Activated B cell treated with CpG ODN at 0.5 μM for 24 hours (primary cell): ENCODE measurements around the gene EIPR1. TPM values are rescaled to one million over a fixed set of nuclear protein-coding genes. Genes with fewer than 3 reads are reported as not detected.

Source experiments
- ATAC-seq: fragments of 200-7000 bp; cut with Tn5 transposase; one replicate; pipeline ENCODE4 v1.10.0; 2021; ENCODE audit warnings: low read depth, mild to moderate bottlenecking, moderate library complexity
- CTCF ChIA-PET: fragments of 350-600 bp; sonication (Branson Sonifier 250); formaldehyde crosslinking; loops from one replicate; lab custom pipeline; 2021; ENCODE audit warnings: antibody characterized with exemption; lab: Charles Lee
- POLR2A ChIA-PET: fragments of 350-600 bp; sonication (Branson Sonifier 250); formaldehyde crosslinking; loops from one replicate; lab custom pipeline; 2021; ENCODE audit warnings: antibody characterized with exemption; lab: Charles Lee
- DNase-seq: peaks from one replicate; pipeline ENCODE4 v3.0.0; 2022
- H3K27ac Mint-ChIP-seq: one replicate; pipeline ENCODE4 v1.8.0; 2020; ENCODE audit warnings: mixed read lengths
- H3K27me3 Mint-ChIP-seq: one replicate; pipeline ENCODE4 v1.8.0; 2021; ENCODE audit warnings: mixed read lengths
- H3K36me3 Mint-ChIP-seq: one replicate; pipeline ENCODE4 v1.8.0; 2021; ENCODE audit warnings: low read depth, mixed read lengths
- H3K4me1 Mint-ChIP-seq: one replicate; pipeline ENCODE4 v1.8.0; 2021; ENCODE audit warnings: mixed read lengths
- H3K4me3 Mint-ChIP-seq: one replicate; pipeline ENCODE4 v1.8.0; 2020; ENCODE audit warnings: mild to moderate bottlenecking, mixed read lengths
- H3K9me3 Mint-ChIP-seq: one replicate; pipeline ENCODE4 v1.8.0; 2020; ENCODE audit warnings: mixed read lengths
- intact Hi-C: fragments of 100-400 bp; cut with micrococcal nuclease; formaldehyde crosslinking; loops from one replicate; pipeline ENCODE4 v1.15.1; 2024
- total RNA-seq: library from RNA; stranded (reverse); gene quantifications from 2 replicates; pipeline ENCODE4 v1.2.3, GENCODE V29; 2022
- TF ChIP-seq, protein P1 (sequence below): fragments of 200-600 bp; IDR thresholded peaks from one replicate; pipeline ENCODE4 v1.8.0; 2022; ENCODE audit warnings: antibody characterized with exemption, mild to moderate bottlenecking

EIPR1 gene
- total RNA-seq, 1 donor from 2014 or later: 36.3 TPM

DNA sequence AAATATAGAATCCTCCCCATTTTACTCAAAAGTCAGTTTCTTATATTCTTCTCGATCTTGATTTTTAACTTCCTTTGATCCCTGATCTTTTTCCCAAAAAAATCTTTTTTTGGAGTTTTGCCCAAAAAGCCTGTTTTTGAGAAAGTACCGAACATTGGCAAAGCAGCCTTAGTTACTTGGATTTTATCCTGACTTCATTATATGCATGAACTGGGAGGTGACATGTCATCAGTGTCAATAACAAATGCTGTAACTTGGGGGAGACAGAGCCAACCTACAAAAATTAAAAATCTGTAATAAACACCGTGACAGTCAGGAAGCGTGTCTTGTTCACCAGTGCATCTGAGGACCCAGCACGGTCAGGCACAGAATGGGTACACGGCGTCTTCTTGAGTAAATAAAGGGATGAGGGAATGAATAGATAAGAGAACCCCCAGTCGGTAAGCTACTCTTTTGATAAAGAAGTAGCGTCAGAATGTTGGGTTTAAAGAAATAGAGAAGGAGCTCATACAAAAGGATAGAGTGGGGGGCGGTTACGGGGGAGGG, 26.8 kb upstream of the EIPR1 start:
- no peak overlapping the region for H3K4me3 Mint-ChIP-seq
- DNase-seq: no peak
- TF ChIP-seq, protein P1, sequence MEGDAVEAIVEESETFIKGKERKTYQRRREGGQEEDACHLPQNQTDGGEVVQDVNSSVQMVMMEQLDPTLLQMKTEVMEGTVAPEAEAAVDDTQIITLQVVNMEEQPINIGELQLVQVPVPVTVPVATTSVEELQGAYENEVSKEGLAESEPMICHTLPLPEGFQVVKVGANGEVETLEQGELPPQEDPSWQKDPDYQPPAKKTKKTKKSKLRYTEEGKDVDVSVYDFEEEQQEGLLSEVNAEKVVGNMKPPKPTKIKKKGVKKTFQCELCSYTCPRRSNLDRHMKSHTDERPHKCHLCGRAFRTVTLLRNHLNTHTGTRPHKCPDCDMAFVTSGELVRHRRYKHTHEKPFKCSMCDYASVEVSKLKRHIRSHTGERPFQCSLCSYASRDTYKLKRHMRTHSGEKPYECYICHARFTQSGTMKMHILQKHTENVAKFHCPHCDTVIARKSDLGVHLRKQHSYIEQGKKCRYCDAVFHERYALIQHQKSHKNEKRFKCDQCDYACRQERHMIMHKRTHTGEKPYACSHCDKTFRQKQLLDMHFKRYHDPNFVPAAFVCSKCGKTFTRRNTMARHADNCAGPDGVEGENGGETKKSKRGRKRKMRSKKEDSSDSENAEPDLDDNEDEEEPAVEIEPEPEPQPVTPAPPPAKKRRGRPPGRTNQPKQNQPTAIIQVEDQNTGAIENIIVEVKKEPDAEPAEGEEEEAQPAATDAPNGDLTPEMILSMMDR: no peak
- H3K4me1 Mint-ChIP-seq: peaks cover 12% of the 10 kb centered on the region
- no peak for ATAC-seq
- CTCF ChIA-PET: no interaction called here
- POLR2A ChIA-PET: no interaction called here
- no peaks in the 10 kb centered on the region for H3K27me3 Mint-ChIP-seq
- intact Hi-C loops: no loop called here
- no peak overlapping the region for H3K27ac Mint-ChIP-seq
- H3K9me3 Mint-ChIP-seq: no peaks in the 10 kb centered on the region
- H3K36me3 Mint-ChIP-seq: peaks cover 60% of the 10 kb centered on the region

DNA sequence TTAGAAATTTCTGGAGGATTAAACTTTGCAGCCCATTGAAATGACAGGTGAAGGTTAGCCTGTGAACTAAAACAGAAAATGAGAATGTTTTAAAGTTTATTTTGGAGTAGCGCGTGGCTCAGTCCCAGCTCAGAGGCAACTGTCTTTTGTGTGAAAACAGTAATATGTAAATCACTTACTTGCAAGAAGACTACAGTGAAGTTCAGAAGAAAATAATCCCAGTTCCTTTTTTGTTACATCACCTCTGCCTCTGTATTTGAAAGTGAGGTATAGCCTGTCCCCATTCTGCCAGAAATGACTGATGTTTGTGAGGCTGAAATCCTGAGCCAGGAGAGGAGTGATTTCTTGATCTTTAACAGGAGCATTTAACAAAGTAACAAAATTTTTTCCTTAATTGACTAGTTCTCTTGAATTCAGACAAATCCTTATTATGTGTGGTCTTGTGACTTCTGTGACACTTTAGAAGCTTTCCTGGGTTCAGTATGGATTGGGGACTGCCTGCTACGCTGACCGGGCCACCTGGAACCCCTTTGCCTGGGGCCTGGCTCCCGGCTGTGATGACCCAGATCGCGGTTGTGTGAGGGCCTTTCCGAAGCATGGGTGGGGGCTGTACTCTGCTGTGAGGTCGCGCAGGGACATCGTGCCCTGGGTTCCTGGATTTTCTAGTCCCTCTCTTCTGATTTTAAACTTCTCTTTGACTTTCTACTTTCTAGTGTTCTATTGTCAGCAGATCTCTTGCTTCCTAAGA, 26.1 kb upstream of the EIPR1 start:
- ChIA-PET CTCF (no interaction called here), POLR2A (no interaction called here)
- H3K27ac Mint-ChIP-seq: peak overlapping the region; percentile 67
- H3K4me1 Mint-ChIP-seq: peaks cover 12% of the 10 kb centered on the region
- peaks cover 61% of the 10 kb centered on the region for H3K36me3 Mint-ChIP-seq
- ATAC-seq: peak; percentile 79
- H3K27me3 Mint-ChIP-seq: no peaks in the 10 kb centered on the region
- no peak overlapping the region for H3K4me3 Mint-ChIP-seq
- TF ChIP-seq, protein P1: no peak
- intact Hi-C loops: no loop called here
- DNase-seq: no peak
- no peaks in the 10 kb centered on the region for H3K9me3 Mint-ChIP-seq

DNA sequence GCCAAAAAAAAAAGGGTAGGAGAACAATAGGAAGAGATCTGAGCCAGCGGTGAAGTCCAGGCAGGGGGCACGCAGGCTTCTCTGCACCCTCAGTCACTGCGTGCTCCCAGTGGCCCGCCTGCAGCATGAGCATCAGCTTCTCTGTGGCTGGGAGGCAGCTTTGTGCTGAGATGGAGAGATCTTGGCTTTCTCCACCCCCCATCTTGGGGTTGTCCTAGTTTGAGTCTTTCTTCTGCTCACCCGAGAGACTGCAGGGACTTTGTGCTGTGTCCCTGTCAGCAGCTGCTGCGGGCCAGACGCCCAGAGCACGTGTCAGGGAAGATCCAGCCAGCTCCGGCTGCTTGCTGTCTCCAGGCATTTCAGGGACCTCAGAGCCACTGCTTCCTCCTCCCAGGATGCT, 22.2 kb upstream of the EIPR1 start:
- peaks cover 81% of the 10 kb centered on the region for H3K36me3 Mint-ChIP-seq
- intact Hi-C loops: no loop called here
- ChIA-PET POLR2A (no interaction called here), CTCF (no interaction called here)
- ATAC-seq (no peak), DNase-seq (no peak)
- H3K4me1 Mint-ChIP-seq: peaks cover 12% of the 10 kb centered on the region
- no peak overlapping the region for H3K27ac Mint-ChIP-seq
- TF ChIP-seq, protein P1: no peak
- H3K4me3 Mint-ChIP-seq: no peak overlapping the region
- no peaks in the 10 kb centered on the region for H3K27me3 Mint-ChIP-seq
- H3K9me3 Mint-ChIP-seq: peaks cover 12% of the 10 kb centered on the region

DNA sequence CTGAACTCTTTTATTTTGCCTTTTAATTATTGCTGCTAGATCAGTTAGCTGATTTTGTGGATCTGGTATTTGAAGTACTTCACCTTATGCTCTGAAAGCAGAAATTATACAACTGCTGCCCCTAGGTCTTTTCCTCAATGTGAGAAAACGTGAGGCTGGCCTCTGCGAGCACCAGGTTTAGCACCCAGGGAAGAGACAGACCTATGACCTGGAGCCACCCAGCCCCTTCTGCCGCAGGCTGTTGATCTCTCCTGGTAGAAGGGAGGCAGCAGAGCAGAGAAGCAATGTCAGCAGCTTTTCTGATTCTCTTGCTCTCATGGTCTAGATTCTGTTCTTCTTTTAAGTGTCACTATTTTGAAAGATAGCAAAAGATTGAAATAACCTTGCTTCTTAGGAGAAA, 21.8 kb upstream of the EIPR1 start:
- POLR2A ChIA-PET: no interaction called here
- Mint-ChIP-seq H3K36me3 (peaks cover 82% of the 10 kb centered on the region), H3K27ac (no peak overlapping the region)

DNA sequence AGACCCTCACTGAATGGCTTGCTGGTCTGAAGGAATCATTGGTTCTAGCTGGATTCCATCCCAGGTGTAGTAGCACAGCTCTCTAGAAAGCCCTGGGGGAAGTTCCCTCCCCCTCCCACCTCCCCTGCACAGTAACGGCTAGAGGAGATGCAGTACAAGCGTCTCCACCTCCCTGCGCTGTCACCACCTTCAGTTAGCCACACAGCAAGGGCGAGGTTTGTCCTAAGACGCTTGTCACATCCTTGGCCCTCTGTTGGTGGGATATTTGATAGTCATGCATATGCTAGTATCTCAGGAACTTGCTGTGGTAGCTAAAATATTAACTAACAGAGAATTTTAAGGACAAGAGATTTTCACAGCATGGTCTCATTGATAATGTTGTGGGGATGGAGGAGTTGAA, 21.2 kb upstream of the EIPR1 start:
- peaks cover 82% of the 10 kb centered on the region for H3K36me3 Mint-ChIP-seq
- H3K4me1 Mint-ChIP-seq: peaks cover 8% of the 10 kb centered on the region
- ChIA-PET CTCF (interaction anchor here (1.2 kb wide), 1 partner anchor 26 kb away, joined by 3 read pairs; no protein-coding TSS in a partner anchor), POLR2A (interaction anchor here (2.4 kb wide), 1 partner anchor 20 kb away, joined by 8 read pairs; the partner anchor contains the start of genes EIPR1 and TRAPPC12)
- no peak overlapping the region for H3K27ac Mint-ChIP-seq
- H3K9me3 Mint-ChIP-seq: peaks cover 12% of the 10 kb centered on the region
- no peak overlapping the region for H3K4me3 Mint-ChIP-seq
- H3K27me3 Mint-ChIP-seq: no peaks in the 10 kb centered on the region
- DNase-seq (no peak), ATAC-seq (no peak)
- TF ChIP-seq, protein P1: no peak
- intact Hi-C loops: no loop called here

More for the DNA sequence above, 21.8 kb upstream of the EIPR1 start:
- no peak for DNase-seq
- intact Hi-C loops: no loop called here
- no peaks in the 10 kb centered on the region for H3K27me3 Mint-ChIP-seq
- CTCF ChIA-PET: interaction anchor here (1.2 kb wide), 1 partner anchor 25 kb away, joined by 3 read pairs; no protein-coding TSS in a partner anchor
- no peak for ATAC-seq
- TF ChIP-seq, protein P1: no peak
- H3K4me1 Mint-ChIP-seq: peaks cover 12% of the 10 kb centered on the region
- H3K9me3 Mint-ChIP-seq: peaks cover 12% of the 10 kb centered on the region
- H3K4me3 Mint-ChIP-seq: no peak overlapping the region
